ENCODE results near the gene RANBP3.
A peak's percentile ranks its signal among the peaks of the same experiment; 100 is the strongest.
"Not testable (repeated sequence)": the region's sequence is repeated elsewhere in the genome, so short reads cannot be mapped to it uniquely, and the experiment has no call there.

Gene RANBP3

GRCh38 chr19:5889288-5889971, 88.5 kb downstream of the RANBP3 start:
- Histone ChIP-seq H2AK5ac (ENCODE audit: low read length) (no peak overlapping the region), H2BK12ac (ENCODE audit: low read length) (no peak overlapping the region)

GRCh38 chr19:5884065-5884811, 93.7 kb downstream of the RANBP3 start:
- H3K4me2 ChIP-seq (ENCODE audit: low read length); H2AK5ac ChIP-seq (ENCODE audit: low read length); H2AFZ ChIP-seq (ENCODE audit: insufficient read depth, low read length, poor library complexity); H3K18ac ChIP-seq (ENCODE audit: low read length); H3K36me3 ChIP-seq (ENCODE audit: control insufficient read depth in 1 of 2, insufficient read depth in 2 of 2, low read length in 2 of 2); H3K14ac ChIP-seq (ENCODE audit: low read length); H3K27ac ChIP-seq (ENCODE audit: low read depth, low read length); H4K91ac ChIP-seq (ENCODE audit: low read depth, low read length); H3K27me3 ChIP-seq (ENCODE audit: insufficient read depth, low read length); H3K4me3 ChIP-seq (ENCODE audit: low read depth, low read length); H3K4me1 ChIP-seq (ENCODE audit: control insufficient read depth in 1 of 2, insufficient read depth in 2 of 2, low read length in 2 of 2); H2BK12ac ChIP-seq (ENCODE audit: low read length); DNase-seq; H2BK5ac ChIP-seq (ENCODE audit: low read depth, low read length, poor library complexity); H4K12ac ChIP-seq (ENCODE audit: low read depth, low read length); H3K79me1 ChIP-seq (ENCODE audit: low read length); H3K79me2 ChIP-seq (ENCODE audit: control insufficient read depth, insufficient read depth, low read length, poor library complexity); H3K4ac ChIP-seq (ENCODE audit: low read depth, low read length); H3K23ac ChIP-seq (ENCODE audit: low read length); H2BK120ac ChIP-seq (ENCODE audit: insufficient read depth, low read length, poor library complexity); H3K9me3 ChIP-seq (ENCODE audit: insufficient read depth, low read depth, low read length); H4K8ac ChIP-seq (ENCODE audit: low read depth, low read length); H3K9ac ChIP-seq (ENCODE audit: low read length): not testable (repeated sequence)
- WGBS (ENCODE audit: extremely low coverage, insufficient coverage, insufficient read length) = no CpG with 5 or more reads among the region's 11 CpGs

More at GRCh38 chr19:5889288-5889971, 88.5 kb downstream of the RANBP3 start:
- Histone ChIP-seq H4K91ac (ENCODE audit: low read depth, low read length) (no peak overlapping the region), H3K18ac (ENCODE audit: low read length) (no peak overlapping the region), H2BK5ac (ENCODE audit: low read depth, low read length, poor library complexity) (no peak overlapping the region), H3K9me3 (ENCODE audit: insufficient read depth, low read depth, low read length) (no peaks in the 10 kb centered on the region), H3K14ac (ENCODE audit: low read length) (no peak overlapping the region), H3K27ac (ENCODE audit: low read depth, low read length) (no peak overlapping the region), H3K23ac (ENCODE audit: low read length) (no peak overlapping the region), H3K9ac (ENCODE audit: low read length) (no peak overlapping the region), H3K27me3 (ENCODE audit: insufficient read depth, low read length) (no peaks in the 10 kb centered on the region), H4K8ac (ENCODE audit: low read depth, low read length) (no peak overlapping the region), H2AFZ (ENCODE audit: insufficient read depth, low read length, poor library complexity) (no peak overlapping the region), H3K79me1 (ENCODE audit: low read length) (no peaks in the 10 kb centered on the region), H4K12ac (ENCODE audit: low read depth, low read length) (no peak overlapping the region), H3K79me2 (ENCODE audit: control insufficient read depth, insufficient read depth, low read length, poor library complexity) (no peaks in the 10 kb centered on the region), H3K4ac (ENCODE audit: low read depth, low read length) (no peak overlapping the region), H3K4me3 (ENCODE audit: low read depth, low read length) (no peak overlapping the region), H3K4me2 (ENCODE audit: low read length) (no peak overlapping the region), H2BK120ac (ENCODE audit: insufficient read depth, low read length, poor library complexity) (no peak overlapping the region), H3K36me3 (ENCODE audit: control insufficient read depth in 1 of 2, insufficient read depth in 2 of 2, low read length in 2 of 2) (peaks cover 2 to 4% of the 10 kb centered on the region in 2 experiments), H3K4me1 (ENCODE audit: control insufficient read depth in 1 of 2, insufficient read depth in 2 of 2, low read length in 2 of 2) (peaks cover 0 to 2% of the 10 kb centered on the region in 2 experiments)
- WGBS (ENCODE audit: extremely low coverage, insufficient coverage, insufficient read length) = no CpG with 5 or more reads among the region's 17 CpGs
- DNase-seq = peak; percentile 17 to 27

GRCh38 chr19:5883157-5883873, 94.6 kb downstream of the RANBP3 start:
- H3K4me3 ChIP-seq (ENCODE audit: low read depth, low read length); H2AFZ ChIP-seq (ENCODE audit: insufficient read depth, low read length, poor library complexity); H3K14ac ChIP-seq (ENCODE audit: low read length); H2BK120ac ChIP-seq (ENCODE audit: insufficient read depth, low read length, poor library complexity); H3K9ac ChIP-seq (ENCODE audit: low read length); H2AK5ac ChIP-seq (ENCODE audit: low read length); H3K4me1 ChIP-seq (ENCODE audit: control insufficient read depth in 1 of 2, insufficient read depth in 2 of 2, low read length in 2 of 2); H3K36me3 ChIP-seq (ENCODE audit: control insufficient read depth in 1 of 2, insufficient read depth in 2 of 2, low read length in 2 of 2); H2BK12ac ChIP-seq (ENCODE audit: low read length); DNase-seq; H3K9me3 ChIP-seq (ENCODE audit: insufficient read depth, low read depth, low read length); H3K79me2 ChIP-seq (ENCODE audit: control insufficient read depth, insufficient read depth, low read length, poor library complexity); H3K27me3 ChIP-seq (ENCODE audit: insufficient read depth, low read length); H3K4me2 ChIP-seq (ENCODE audit: low read length); H3K18ac ChIP-seq (ENCODE audit: low read length); H4K8ac ChIP-seq (ENCODE audit: low read depth, low read length); H3K27ac ChIP-seq (ENCODE audit: low read depth, low read length); H3K4ac ChIP-seq (ENCODE audit: low read depth, low read length); H3K79me1 ChIP-seq (ENCODE audit: low read length); H3K23ac ChIP-seq (ENCODE audit: low read length); H4K91ac ChIP-seq (ENCODE audit: low read depth, low read length); H4K12ac ChIP-seq (ENCODE audit: low read depth, low read length); H2BK5ac ChIP-seq (ENCODE audit: low read depth, low read length, poor library complexity): not testable (repeated sequence)
- no CpG with 5 or more reads among the region's 13 CpGs for WGBS (ENCODE audit: extremely low coverage, insufficient coverage, insufficient read length)

- Histone ChIP-seq H3K27me3 (ENCODE audit: insufficient read depth, low read length) (no peaks in the 10 kb centered on the region), H4K12ac (ENCODE audit: low read depth, low read length) (no peak overlapping the region), H3K4ac (ENCODE audit: low read depth, low read length) (no peak overlapping the region), H2BK120ac (ENCODE audit: insufficient read depth, low read length, poor library complexity) (no peak overlapping the region), H2BK12ac (ENCODE audit: low read length) (no peak overlapping the region), H3K36me3 (ENCODE audit: control insufficient read depth in 1 of 2, insufficient read depth in 2 of 2, low read length in 2 of 2) (no peaks in the 10 kb centered on the region), H3K4me1 (ENCODE audit: control insufficient read depth in 1 of 2, insufficient read depth in 2 of 2, low read length in 2 of 2) (peaks cover 0 to 5% of the 10 kb centered on the region in 2 experiments), H3K4me2 (ENCODE audit: low read length) (no peak overlapping the region), H3K18ac (ENCODE audit: low read length) (no peak overlapping the region), H3K79me2 (ENCODE audit: control insufficient read depth, insufficient read depth, low read length, poor library complexity) (no peaks in the 10 kb centered on the region), H3K79me1 (ENCODE audit: low read length) (no peaks in the 10 kb centered on the region), H3K27ac (ENCODE audit: low read depth, low read length) (no peak overlapping the region), H4K8ac (ENCODE audit: low read depth, low read length) (no peak overlapping the region), H2AK5ac (ENCODE audit: low read length) (no peak overlapping the region), H3K9me3 (ENCODE audit: insufficient read depth, low read depth, low read length) (no peaks in the 10 kb centered on the region), H2AFZ (ENCODE audit: insufficient read depth, low read length, poor library complexity) (no peak overlapping the region), H3K4me3 (ENCODE audit: low read depth, low read length) (no peak overlapping the region), H2BK5ac (ENCODE audit: low read depth, low read length, poor library complexity) (no peak overlapping the region), H3K14ac (ENCODE audit: low read length) (no peak overlapping the region), H3K9ac (ENCODE audit: low read length) (no peak overlapping the region), H3K23ac (ENCODE audit: low read length) (no peak overlapping the region), H4K91ac (ENCODE audit: low read depth, low read length) (no peak overlapping the region)
- no peak for DNase-seq
- no CpG with 5 or more reads among the region's 9 CpGs for WGBS (ENCODE audit: extremely low coverage, insufficient coverage, insufficient read length)
Observed at GRCh38 chr19:5882421-5882968, 95.4 kb downstream of the RANBP3 start.

Data from trophoblast cell (in vitro differentiated cells and primary cell).